ENCODE results near the gene HOGA1. TPM values are rescaled to one million over a fixed set of nuclear protein-coding genes. Genes with fewer than 3 reads are reported as not detected.

HOGA1 gene
- total and polyA plus RNA-seq, 2 of the 13 experiments (the other 11 are each of a cell fraction or from before 2014, with no cell fraction given), result 7.6 to 19.5 TPM

DNA sequence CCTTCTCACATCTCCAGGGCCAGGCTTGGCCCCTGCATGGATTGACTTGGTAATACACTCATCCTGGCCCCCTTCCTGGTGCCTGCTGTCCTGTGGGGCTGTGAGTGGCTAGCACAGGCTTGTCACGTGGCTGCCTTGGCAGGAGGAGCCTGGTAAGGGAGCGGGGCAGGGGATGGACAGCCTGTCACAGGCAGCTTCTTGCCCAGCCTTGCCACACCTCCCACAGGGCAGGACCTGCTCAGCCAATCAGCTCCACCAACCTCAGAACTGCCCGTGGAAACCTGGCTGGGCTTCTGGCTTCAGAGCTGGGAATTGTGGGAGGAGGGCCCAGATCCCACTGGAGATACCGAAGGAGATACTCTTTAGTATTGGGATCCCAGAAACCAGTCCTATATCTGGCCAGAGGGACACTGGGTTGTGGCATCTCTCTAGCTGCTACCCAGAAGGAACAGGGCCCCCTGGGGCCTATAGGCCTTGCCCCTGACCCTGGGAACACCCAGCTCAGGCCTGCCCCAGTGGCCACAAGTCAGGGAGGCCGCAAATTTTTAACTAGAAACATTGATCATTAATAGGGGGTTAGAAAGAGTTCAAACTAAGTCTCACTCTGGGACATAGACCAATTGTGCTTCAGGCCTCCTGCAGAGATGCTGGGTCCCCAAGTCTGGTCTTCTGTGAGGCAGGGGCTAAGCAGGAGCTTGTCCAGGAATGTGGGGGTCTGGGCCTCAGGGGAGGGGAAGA lies at the start of gene HOGA1 (continued):
- 0 out of 2 replicates have a peak, but pooled peaks have one; percentile 43 for TF ChIP-seq CCDC6 (CRISPR knock-in tag; IDR thresholded peaks at IDR 0.05)
- TF ChIP-seq FIP1L1 (IDR thresholded peaks at IDR 0.05; ENCODE audit: borderline replicate concordance, insufficient read depth, low read depth, low read length), result no peak
- no peak for TF ChIP-seq ZNF562 (CRISPR knock-in tag; IDR thresholded peaks at IDR 0.05; ENCODE audit: borderline replicate concordance)
- TF ChIP-seq, protein P1, sequence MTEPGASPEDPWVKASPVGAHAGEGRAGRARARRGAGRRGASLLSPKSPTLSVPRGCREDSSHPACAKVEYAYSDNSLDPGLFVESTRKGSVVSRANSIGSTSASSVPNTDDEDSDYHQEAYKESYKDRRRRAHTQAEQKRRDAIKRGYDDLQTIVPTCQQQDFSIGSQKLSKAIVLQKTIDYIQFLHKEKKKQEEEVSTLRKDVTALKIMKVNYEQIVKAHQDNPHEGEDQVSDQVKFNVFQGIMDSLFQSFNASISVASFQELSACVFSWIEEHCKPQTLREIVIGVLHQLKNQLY (CRISPR knock-in tag; IDR thresholded peaks at IDR 0.05), result peak; percentile 66; the same call in 1 of the 2 replicates
- TF ChIP-seq KMT2B (CRISPR knock-in tag; IDR thresholded peaks at IDR 0.05), result 0 out of 2 replicates have a peak, but pooled peaks have one; percentile 27
- TF ChIP-seq MIER3 (CRISPR knock-in tag; IDR thresholded peaks at IDR 0.05; ENCODE audit: borderline replicate concordance), result no peak; the same call in 1 of the 2 replicates
- TF ChIP-seq IRX3 (CRISPR knock-in tag; IDR thresholded peaks at IDR 0.05; ENCODE audit: borderline replicate concordance, low read depth), result no peak
- TF ChIP-seq MLLT10 (CRISPR knock-in tag; IDR thresholded peaks at IDR 0.05), result no peak
- no peak for TF ChIP-seq ZNF446 (CRISPR knock-in tag; IDR thresholded peaks at IDR 0.05)
- no peak for TF ChIP-seq ZZZ3 (CRISPR knock-in tag; IDR thresholded peaks at IDR 0.05; ENCODE audit: borderline replicate concordance)
- TF ChIP-seq RXRA (CRISPR knock-in tag; IDR thresholded peaks at IDR 0.05), result 0 out of 2 replicates have a peak, but pooled peaks have one; percentile 14
- TF ChIP-seq, protein P2, sequence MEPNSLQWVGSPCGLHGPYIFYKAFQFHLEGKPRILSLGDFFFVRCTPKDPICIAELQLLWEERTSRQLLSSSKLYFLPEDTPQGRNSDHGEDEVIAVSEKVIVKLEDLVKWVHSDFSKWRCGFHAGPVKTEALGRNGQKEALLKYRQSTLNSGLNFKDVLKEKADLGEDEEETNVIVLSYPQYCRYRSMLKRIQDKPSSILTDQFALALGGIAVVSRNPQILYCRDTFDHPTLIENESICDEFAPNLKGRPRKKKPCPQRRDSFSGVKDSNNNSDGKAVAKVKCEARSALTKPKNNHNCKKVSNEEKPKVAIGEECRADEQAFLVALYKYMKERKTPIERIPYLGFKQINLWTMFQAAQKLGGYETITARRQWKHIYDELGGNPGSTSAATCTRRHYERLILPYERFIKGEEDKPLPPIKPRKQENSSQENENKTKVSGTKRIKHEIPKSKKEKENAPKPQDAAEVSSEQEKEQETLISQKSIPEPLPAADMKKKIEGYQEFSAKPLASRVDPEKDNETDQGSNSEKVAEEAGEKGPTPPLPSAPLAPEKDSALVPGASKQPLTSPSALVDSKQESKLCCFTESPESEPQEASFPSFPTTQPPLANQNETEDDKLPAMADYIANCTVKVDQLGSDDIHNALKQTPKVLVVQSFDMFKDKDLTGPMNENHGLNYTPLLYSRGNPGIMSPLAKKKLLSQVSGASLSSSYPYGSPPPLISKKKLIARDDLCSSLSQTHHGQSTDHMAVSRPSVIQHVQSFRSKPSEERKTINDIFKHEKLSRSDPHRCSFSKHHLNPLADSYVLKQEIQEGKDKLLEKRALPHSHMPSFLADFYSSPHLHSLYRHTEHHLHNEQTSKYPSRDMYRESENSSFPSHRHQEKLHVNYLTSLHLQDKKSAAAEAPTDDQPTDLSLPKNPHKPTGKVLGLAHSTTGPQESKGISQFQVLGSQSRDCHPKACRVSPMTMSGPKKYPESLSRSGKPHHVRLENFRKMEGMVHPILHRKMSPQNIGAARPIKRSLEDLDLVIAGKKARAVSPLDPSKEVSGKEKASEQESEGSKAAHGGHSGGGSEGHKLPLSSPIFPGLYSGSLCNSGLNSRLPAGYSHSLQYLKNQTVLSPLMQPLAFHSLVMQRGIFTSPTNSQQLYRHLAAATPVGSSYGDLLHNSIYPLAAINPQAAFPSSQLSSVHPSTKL (CRISPR knock-in tag; IDR thresholded peaks at IDR 0.05), result peak; percentile 24; the same call in 1 of the 2 replicates
- TF ChIP-seq ZNF775 (CRISPR knock-in tag; IDR thresholded peaks at IDR 0.05; ENCODE audit: borderline replicate concordance), result no peak
- TF ChIP-seq ZNF350 (CRISPR knock-in tag; IDR thresholded peaks at IDR 0.05; ENCODE audit: borderline replicate concordance, low read depth), result peak; percentile 34; the same call in 1 of the 2 replicates
- TF ChIP-seq ZNF605 (CRISPR knock-in tag; IDR thresholded peaks at IDR 0.05), result peak; percentile 74
- TF ChIP-seq, protein P3, sequence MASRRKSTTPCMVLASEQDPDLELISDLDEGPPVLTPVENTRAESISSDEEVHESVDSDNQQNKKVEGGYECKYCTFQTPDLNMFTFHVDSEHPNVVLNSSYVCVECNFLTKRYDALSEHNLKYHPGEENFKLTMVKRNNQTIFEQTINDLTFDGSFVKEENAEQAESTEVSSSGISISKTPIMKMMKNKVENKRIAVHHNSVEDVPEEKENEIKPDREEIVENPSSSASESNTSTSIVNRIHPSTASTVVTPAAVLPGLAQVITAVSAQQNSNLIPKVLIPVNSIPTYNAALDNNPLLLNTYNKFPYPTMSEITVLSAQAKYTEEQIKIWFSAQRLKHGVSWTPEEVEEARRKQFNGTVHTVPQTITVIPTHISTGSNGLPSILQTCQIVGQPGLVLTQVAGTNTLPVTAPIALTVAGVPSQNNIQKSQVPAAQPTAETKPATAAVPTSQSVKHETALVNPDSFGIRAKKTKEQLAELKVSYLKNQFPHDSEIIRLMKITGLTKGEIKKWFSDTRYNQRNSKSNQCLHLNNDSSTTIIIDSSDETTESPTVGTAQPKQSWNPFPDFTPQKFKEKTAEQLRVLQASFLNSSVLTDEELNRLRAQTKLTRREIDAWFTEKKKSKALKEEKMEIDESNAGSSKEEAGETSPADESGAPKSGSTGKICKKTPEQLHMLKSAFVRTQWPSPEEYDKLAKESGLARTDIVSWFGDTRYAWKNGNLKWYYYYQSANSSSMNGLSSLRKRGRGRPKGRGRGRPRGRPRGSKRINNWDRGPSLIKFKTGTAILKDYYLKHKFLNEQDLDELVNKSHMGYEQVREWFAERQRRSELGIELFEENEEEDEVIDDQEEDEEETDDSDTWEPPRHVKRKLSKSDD (CRISPR knock-in tag; IDR thresholded peaks at IDR 0.05; ENCODE audit: low read depth), result no peak
- TF ChIP-seq, protein P4, sequence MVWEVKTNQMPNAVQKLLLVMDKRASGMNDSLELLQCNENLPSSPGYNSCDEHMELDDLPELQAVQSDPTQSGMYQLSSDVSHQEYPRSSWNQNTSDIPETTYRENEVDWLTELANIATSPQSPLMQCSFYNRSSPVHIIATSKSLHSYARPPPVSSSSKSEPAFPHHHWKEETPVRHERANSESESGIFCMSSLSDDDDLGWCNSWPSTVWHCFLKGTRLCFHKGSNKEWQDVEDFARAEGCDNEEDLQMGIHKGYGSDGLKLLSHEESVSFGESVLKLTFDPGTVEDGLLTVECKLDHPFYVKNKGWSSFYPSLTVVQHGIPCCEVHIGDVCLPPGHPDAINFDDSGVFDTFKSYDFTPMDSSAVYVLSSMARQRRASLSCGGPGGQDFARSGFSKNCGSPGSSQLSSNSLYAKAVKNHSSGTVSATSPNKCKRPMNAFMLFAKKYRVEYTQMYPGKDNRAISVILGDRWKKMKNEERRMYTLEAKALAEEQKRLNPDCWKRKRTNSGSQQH (CRISPR knock-in tag; IDR thresholded peaks at IDR 0.05; ENCODE audit: low read depth), result no peak
- TF ChIP-seq ARNTL (CRISPR knock-in tag; IDR thresholded peaks at IDR 0.05), result peak; percentile 83
- no peak for TF ChIP-seq ZNF678 (CRISPR knock-in tag; IDR thresholded peaks at IDR 0.05)

All from HepG2 (cell line).